Neural progenitor cell (in vitro differentiated cells): ENCODE measurements around the gene NDUFA9. TPM values are rescaled to one million over a fixed set of nuclear protein-coding genes. Genes with fewer than 3 reads are reported as not detected.

ENCODE experiments used
- DNase-seq: peaks from one replicate; pipeline ENCODE4 v3.0.0-alpha.2; 2016; ENCODE audit warnings: low spot score
- H2AFZ ChIP-seq: fragments of 200-600 bp; sonication (generic); replicated peaks from 2 replicates; pipeline ENCODE4 v1.6.1; 2016; ENCODE audit warnings: antibody characterized with exemption
- H3F3A ChIP-seq: fragments of 200-600 bp; sonication (generic); 2 replicates; pipeline ENCODE4 v1.6.1; 2016; ENCODE audit warnings: antibody characterized with exemption, low read depth
- H3K27ac ChIP-seq: fragments of 200-600 bp; sonication (generic); 2 replicates; pipeline ENCODE4 v1.5.1; 2016; ENCODE audit warnings: mild to moderate bottlenecking
- H3K27me3 ChIP-seq: fragments of 200-600 bp; sonication (generic); 2 replicates; pipeline ENCODE4 v1.6.1; 2016; ENCODE audit warnings: mild to moderate bottlenecking, moderate library complexity
- H3K36me3 ChIP-seq: fragments of 200-600 bp; sonication (generic); 2 replicates; pipeline ENCODE4 v1.5.1; 2016
- H3K4me1 ChIP-seq: fragments of 200-600 bp; sonication (generic); 2 replicates; pipeline ENCODE4 v1.6.1; 2016; ENCODE audit warnings: mixed run types
- H3K4me2 ChIP-seq: fragments of 200-600 bp; sonication (generic); 2 replicates; pipeline ENCODE4 v1.6.1; 2016
- H3K4me3 ChIP-seq: fragments of 200-600 bp; sonication (generic); 2 replicates; pipeline ENCODE4 v1.5.1; 2016
- H3K79me2 ChIP-seq: fragments of 200-600 bp; sonication (generic); 2 replicates; pipeline ENCODE4 v1.6.1; 2016; ENCODE audit warnings: low read depth
- H3K9ac ChIP-seq: fragments of 200-600 bp; sonication (generic); 2 replicates; pipeline ENCODE4 v1.6.1; 2016
- H3K9me3 ChIP-seq: fragments of 200-600 bp; sonication (generic); 2 replicates; pipeline ENCODE4 v1.5.1; 2016; ENCODE audit warnings: low read depth
- H4K20me1 ChIP-seq: fragments of 200-600 bp; sonication (generic); 2 replicates; pipeline ENCODE4 v1.6.1; 2016; ENCODE audit warnings: low read depth
- H3K27ac Mint-ChIP-seq: 3 replicates; pipeline ENCODE4 v1.8.0; 2021; ENCODE audit warnings: mixed read lengths
- H3K27me3 Mint-ChIP-seq: 2 replicates; pipeline ENCODE4 v1.8.0; 2022; ENCODE audit warnings: low read depth, mild to moderate bottlenecking, inconsistent platforms, moderate library complexity, mixed read lengths; ENCODE audit not compliant: insufficient read depth
- H3K36me3 Mint-ChIP-seq: 3 replicates; pipeline ENCODE4 v1.8.0; 2021; ENCODE audit warnings: mixed read lengths
- H3K4me1 Mint-ChIP-seq: 3 replicates; pipeline ENCODE4 v1.8.0; 2021; ENCODE audit warnings: mixed read lengths
- H3K4me3 Mint-ChIP-seq: 3 replicates; pipeline ENCODE4 v1.8.0; 2021; ENCODE audit warnings: mild to moderate bottlenecking, moderate library complexity, mixed read lengths
- H3K9me3 Mint-ChIP-seq: 3 replicates; pipeline ENCODE4 v1.8.0; 2020; ENCODE audit warnings: mixed read lengths
- EZH2 ChIP-seq: fragments of 200-600 bp; sonication (generic); IDR thresholded peaks from 2 replicates; pipeline ENCODE4 v1.6.1; 2017; ENCODE audit warnings: antibody characterized with exemption, mild to moderate bottlenecking, moderate library complexity
- EZH2phosphoT487 ChIP-seq: fragments of 200-600 bp; sonication (generic); IDR thresholded peaks from 2 replicates; pipeline ENCODE4 v1.6.1; 2017; ENCODE audit warnings: antibody characterized with exemption
- total RNA-seq: library from RNA; depleted of rRNA; stranded (reverse); fragments of >200 nt; gene quantifications from 2 replicates; pipeline ENCODE4 v1.2.3, GENCODE V29; 2015; ENCODE audit warnings: low replicate concordance
- TF ChIP-seq, protein P1 (sequence below): fragments of 200-600 bp; sonication (generic); IDR thresholded peaks from 2 replicates; pipeline ENCODE4 v1.5.1; 2017; ENCODE audit warnings: antibody characterized with exemption, mild to moderate bottlenecking

Gene NDUFA9
- total RNA-seq, 1 donor from 2014 or later: 67.7 TPM

GRCh38 chr12:4626543-4626942 lies 22.4 kb upstream of the NDUFA9 start:
- Histone ChIP-seq H3K27me3 (no peaks in the 10 kb centered on the region), H2AFZ (no peak overlapping the region), H3K27ac (no peak overlapping the region), H3K9ac (no peak overlapping the region), H3K4me3 (no peak overlapping the region), H3F3A (no peaks in the 10 kb centered on the region), H3K4me2 (no peak overlapping the region), H3K36me3 (no peaks in the 10 kb centered on the region), H3K4me1 (peaks cover 15% of the 10 kb centered on the region), H4K20me1 (no peaks in the 10 kb centered on the region), H3K79me2 (no peaks in the 10 kb centered on the region), H3K9me3 (no peaks in the 10 kb centered on the region)
- Mint-ChIP-seq H3K9me3 (peaks cover 2% of the 10 kb centered on the region), H3K4me1 (peaks cover 3% of the 10 kb centered on the region), H3K27me3 (peaks cover 5% of the 10 kb centered on the region), H3K36me3 (no peaks in the 10 kb centered on the region), H3K4me3 (no peak overlapping the region), H3K27ac (no peak overlapping the region)
- TF ChIP-seq EZH2phosphoT487 (no peak), EZH2 (no peak)
- TF ChIP-seq, protein P1, sequence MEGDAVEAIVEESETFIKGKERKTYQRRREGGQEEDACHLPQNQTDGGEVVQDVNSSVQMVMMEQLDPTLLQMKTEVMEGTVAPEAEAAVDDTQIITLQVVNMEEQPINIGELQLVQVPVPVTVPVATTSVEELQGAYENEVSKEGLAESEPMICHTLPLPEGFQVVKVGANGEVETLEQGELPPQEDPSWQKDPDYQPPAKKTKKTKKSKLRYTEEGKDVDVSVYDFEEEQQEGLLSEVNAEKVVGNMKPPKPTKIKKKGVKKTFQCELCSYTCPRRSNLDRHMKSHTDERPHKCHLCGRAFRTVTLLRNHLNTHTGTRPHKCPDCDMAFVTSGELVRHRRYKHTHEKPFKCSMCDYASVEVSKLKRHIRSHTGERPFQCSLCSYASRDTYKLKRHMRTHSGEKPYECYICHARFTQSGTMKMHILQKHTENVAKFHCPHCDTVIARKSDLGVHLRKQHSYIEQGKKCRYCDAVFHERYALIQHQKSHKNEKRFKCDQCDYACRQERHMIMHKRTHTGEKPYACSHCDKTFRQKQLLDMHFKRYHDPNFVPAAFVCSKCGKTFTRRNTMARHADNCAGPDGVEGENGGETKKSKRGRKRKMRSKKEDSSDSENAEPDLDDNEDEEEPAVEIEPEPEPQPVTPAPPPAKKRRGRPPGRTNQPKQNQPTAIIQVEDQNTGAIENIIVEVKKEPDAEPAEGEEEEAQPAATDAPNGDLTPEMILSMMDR: no peak
- DNase-seq: no peak

GRCh38 chr12:4628406-4628805 lies 20.5 kb upstream of the NDUFA9 start:
- Mint-ChIP-seq H3K27ac (no peak overlapping the region), H3K36me3 (no peaks in the 10 kb centered on the region), H3K4me3 (no peak overlapping the region), H3K9me3 (peaks cover 2% of the 10 kb centered on the region), H3K4me1 (peaks cover 3% of the 10 kb centered on the region), H3K27me3 (peaks cover 5% of the 10 kb centered on the region)
- Histone ChIP-seq H3K79me2 (no peaks in the 10 kb centered on the region), H3K4me3 (no peak overlapping the region), H4K20me1 (no peaks in the 10 kb centered on the region), H3K4me2 (no peak overlapping the region), H3K4me1 (peaks cover 15% of the 10 kb centered on the region), H3K9ac (no peak overlapping the region), H3K27me3 (no peaks in the 10 kb centered on the region), H3K36me3 (no peaks in the 10 kb centered on the region), H3K9me3 (no peaks in the 10 kb centered on the region), H3F3A (no peaks in the 10 kb centered on the region), H3K27ac (no peak overlapping the region), H2AFZ (no peak overlapping the region)
- no peak for DNase-seq
- TF ChIP-seq, protein P1: no peak
- TF ChIP-seq EZH2phosphoT487: no peak
- no peak for TF ChIP-seq EZH2

DNA sequence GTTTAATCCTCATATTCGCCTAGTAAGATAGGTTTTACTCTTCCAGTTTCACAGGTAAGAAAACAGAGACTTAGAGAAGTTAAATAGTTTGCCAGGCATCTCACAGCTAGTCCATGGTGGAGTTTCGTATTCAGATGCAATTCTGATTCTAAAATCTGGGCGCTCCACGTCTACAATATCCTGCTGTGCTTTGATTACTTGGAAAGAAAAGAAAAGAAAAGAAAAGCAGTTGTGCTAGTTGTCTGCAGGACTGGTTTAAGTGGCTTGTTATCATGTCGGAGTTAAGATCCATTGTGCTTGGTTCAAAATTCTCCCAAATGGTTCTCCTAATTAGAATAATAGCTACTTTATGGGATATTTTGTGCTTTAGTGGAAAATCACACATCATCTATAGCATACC lies 18.7 kb upstream of the NDUFA9 start:
- TF ChIP-seq EZH2 (no peak), EZH2phosphoT487 (no peak)
- TF ChIP-seq, protein P1: no peak
- Mint-ChIP-seq H3K27me3 (peaks cover 2% of the 10 kb centered on the region), H3K36me3 (peaks cover 2% of the 10 kb centered on the region), H3K9me3 (peaks cover 6% of the 10 kb centered on the region), H3K4me1 (peaks cover 3% of the 10 kb centered on the region), H3K4me3 (no peak overlapping the region), H3K27ac (no peak overlapping the region)
- Histone ChIP-seq H3K4me1 (peaks cover 15% of the 10 kb centered on the region), H3K9ac (no peak overlapping the region), H3K36me3 (no peaks in the 10 kb centered on the region), H3K9me3 (no peaks in the 10 kb centered on the region), H3K79me2 (no peaks in the 10 kb centered on the region), H3F3A (no peaks in the 10 kb centered on the region), H3K4me3 (no peak overlapping the region), H3K27me3 (no peaks in the 10 kb centered on the region), H2AFZ (no peak overlapping the region), H3K4me2 (peak overlapping the region; percentile 53), H3K27ac (no peak overlapping the region), H4K20me1 (no peaks in the 10 kb centered on the region)
- DNase-seq: peak; percentile 40

DNA sequence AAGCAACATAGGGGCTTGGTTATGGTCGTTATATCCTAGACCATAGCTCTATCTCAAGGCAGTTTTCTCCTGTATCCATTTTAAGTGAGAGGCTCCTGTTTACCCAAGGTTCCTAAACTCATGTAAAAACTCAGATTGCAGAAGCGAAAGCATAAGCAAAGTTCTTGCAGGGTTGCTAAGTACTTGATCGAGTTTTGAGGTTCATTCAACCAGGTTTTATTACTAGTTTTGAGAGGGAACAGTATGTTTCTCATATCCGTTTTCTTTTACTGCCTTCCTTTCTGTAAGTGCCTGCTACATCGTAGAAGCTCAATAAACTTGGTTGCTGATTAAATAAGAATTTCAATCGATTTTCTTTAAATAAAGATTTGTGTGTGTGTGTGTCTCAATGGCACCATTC lies 5.2 kb upstream of the NDUFA9 start:
- no peak overlapping the region for H3K4me2 ChIP-seq
- no peaks in the 10 kb centered on the region for H4K20me1 ChIP-seq
- no peak overlapping the region for H3K9ac ChIP-seq
- H3K36me3 ChIP-seq: no peaks in the 10 kb centered on the region
- no peak overlapping the region for H2AFZ ChIP-seq
- Mint-ChIP-seq H3K36me3 (no peaks in the 10 kb centered on the region), H3K27me3 (peaks cover 2% of the 10 kb centered on the region), H3K4me1 (peaks cover 10% of the 10 kb centered on the region), H3K4me3 (no peak overlapping the region), H3K9me3 (no peaks in the 10 kb centered on the region), H3K27ac (no peak overlapping the region)
- H3K79me2 ChIP-seq: peaks cover 7% of the 10 kb centered on the region
- no peaks in the 10 kb centered on the region for H3K9me3 ChIP-seq
- peaks cover 7% of the 10 kb centered on the region for H3K4me1 ChIP-seq
- TF ChIP-seq EZH2phosphoT487 (no peak), EZH2 (no peak)
- TF ChIP-seq, protein P1: no peak
- no peak overlapping the region for H3K27ac ChIP-seq
- DNase-seq: no peak
- no peaks in the 10 kb centered on the region for H3F3A ChIP-seq
- H3K27me3 ChIP-seq: no peaks in the 10 kb centered on the region
- H3K4me3 ChIP-seq: no peak overlapping the region
